Endothelial cell of umbilical vein (primary cell): ENCODE data around the gene MAPK8IP3. TPM values are rescaled to one million over a fixed set of nuclear protein-coding genes. Genes with fewer than 3 reads are reported as not detected.
"Not testable (repeated sequence)": the region's sequence is repeated elsewhere in the genome, so short reads cannot be mapped to it uniquely, and the experiment has no call there.

Experiments
- BruUV-seq: library from RNA; stranded (reverse); fragments of 400-500 nt; replicated peaks from 2 replicates; lab custom pipeline; 2021; lab: Mats Ljungman, UMichigan
- CTCF ChIA-PET: fragments of 300-600, 350-600 bp; sonication (Branson Sonifier 250); formaldehyde crosslinking; loops from one replicate; lab custom pipeline; 2021; ENCODE audit warnings: antibody characterized with exemption, inconsistent platforms; lab: Charles Lee
- POLR2A ChIA-PET: fragments of 300-600, 350-600 bp; sonication (Branson Sonifier 250); formaldehyde crosslinking; loops from one replicate; lab custom pipeline; 2021; ENCODE audit warnings: antibody characterized with exemption, inconsistent platforms; lab: Charles Lee
- DNase-seq: peaks from one replicate; pipeline ENCODE4 v3.0.0-alpha.2; 2011; ENCODE audit warnings: low read depth, low spot score
- FAIRE-seq: peaks from 2 replicates; lab custom pipeline; 2011; peaks lifted over from hg19 to GRCh38; lab: Jason Lieb, UNC
- H2AFZ ChIP-seq: 2 replicates; pipeline ENCODE4 v1.6.0; 2012; ENCODE audit warnings: low read depth, low read length, control low read depth, inconsistent platforms
- H3K27ac ChIP-seq: 2 replicates; pipeline ENCODE4 v1.5.1; 2011; ENCODE audit warnings: low read depth, mild to moderate bottlenecking, control low read depth, low read length, moderate library complexity; ENCODE audit not compliant: insufficient read depth
- H3K27me3 ChIP-seq, 2 experiments: 2 replicates each; pipeline versions ENCODE4 v1.6.0 to v1.6.1; 2011; ENCODE audit warnings: low read length in 2 of 2, mixed read lengths in 1 of 2; ENCODE audit not compliant: control insufficient read depth in 2 of 2, insufficient read depth in 2 of 2
- H3K36me3 ChIP-seq, 2 experiments: 2 replicates in 1 of 2; 3 replicates in 1 of 2; pipeline ENCODE4 v1.5.1; 2011; ENCODE audit warnings: low read length in 2 of 2, mild to moderate bottlenecking in 1 of 2, moderate library complexity in 1 of 2; ENCODE audit not compliant: control insufficient read depth in 2 of 2, insufficient read depth in 2 of 2; ENCODE audit errors: extremely low read depth in 1 of 2
- H3K4me1 ChIP-seq: 3 replicates; pipeline ENCODE4 v1.5.1; 2011; ENCODE audit warnings: mild to moderate bottlenecking, low read length; ENCODE audit not compliant: control insufficient read depth, insufficient read depth; ENCODE audit errors: extremely low read depth
- H3K4me2 ChIP-seq: 2 replicates; pipeline ENCODE4 v1.6.1; 2011; ENCODE audit warnings: low read length, control low read depth, mixed read lengths; ENCODE audit not compliant: insufficient read depth
- H3K4me3 ChIP-seq, 3 experiments: fragments of 200-600 bp in 1 of 3; sonication (generic), shearing (Covaris generic) in 1 of 3; replicated peaks in 1 of 3; 2 replicates each; pipeline ENCODE4 v1.5.1; 2011 to 2016; ENCODE audit warnings: control low read depth in 3 of 3, low read length in 3 of 3, mild to moderate bottlenecking in 2 of 3, inconsistent platforms in 1 of 3, low read depth in 1 of 3, moderate library complexity in 1 of 3; ENCODE audit not compliant: insufficient read depth in 1 of 3
- H3K79me2 ChIP-seq: 2 replicates; pipeline ENCODE4 v1.6.0; 2012; ENCODE audit warnings: low read length, inconsistent platforms; ENCODE audit not compliant: control insufficient read depth, insufficient read depth
- H3K9ac ChIP-seq: replicated peaks from 2 replicates; pipeline ENCODE3; 2011; ENCODE audit warnings: low read length, control low read depth; ENCODE audit not compliant: insufficient read depth; ENCODE audit errors: extremely low read depth
- H3K9me1 ChIP-seq: replicated peaks from 3 replicates; pipeline ENCODE4 v1.6.0; 2011; ENCODE audit warnings: mild to moderate bottlenecking, low read length; ENCODE audit not compliant: control insufficient read depth, insufficient read depth; ENCODE audit errors: extremely low read depth
- H3K9me3 ChIP-seq: replicated peaks from 2 replicates; pipeline ENCODE4 v1.5.1; 2012; ENCODE audit warnings: low read length, inconsistent platforms; ENCODE audit not compliant: control insufficient read depth, insufficient read depth
- H4K20me1 ChIP-seq: replicated peaks from 2 replicates; pipeline ENCODE3; 2011; ENCODE audit warnings: mild to moderate bottlenecking, low read length; ENCODE audit not compliant: control insufficient read depth, insufficient read depth; ENCODE audit errors: extremely low read depth
- CTCF ChIP-seq, 2 donors: IDR thresholded peaks; 1 replicate in 1 of 2; 2 replicates in 1 of 2; pipeline ENCODE4 v1.5.1; 2011; ENCODE audit warnings: low read length in 2 of 2, mild to moderate bottlenecking in 2 of 2, moderate library complexity in 2 of 2, control low read depth in 1 of 2, inconsistent platforms in 1 of 2, low read depth in 1 of 2; ENCODE audit not compliant: insufficient read depth in 1 of 2; ENCODE audit errors: extremely low read depth in 1 of 2
- EZH2 ChIP-seq: IDR thresholded peaks from 2 replicates; pipeline ENCODE4 v1.6.1; 2012; ENCODE audit warnings: borderline replicate concordance, low read depth, mild to moderate bottlenecking, moderate library complexity, low read length, inconsistent platforms; ENCODE audit not compliant: severe bottlenecking
- FOS ChIP-seq: IDR thresholded peaks from 2 replicates; pipeline ENCODE4 v1.6.1; 2011; ENCODE audit warnings: mild to moderate bottlenecking, low read length, moderate library complexity, borderline replicate concordance; ENCODE audit not compliant: insufficient read depth
- GATA2 ChIP-seq: IDR thresholded peaks from 2 replicates; pipeline ENCODE4 v1.7.0; 2011; ENCODE audit warnings: low read depth, mild to moderate bottlenecking, moderate library complexity, mixed read lengths, low read length; ENCODE audit not compliant: insufficient read length, insufficient read depth
- JUN ChIP-seq: IDR thresholded peaks from 2 replicates; pipeline ENCODE4 v1.6.1; 2011; ENCODE audit warnings: borderline replicate concordance, low read depth; ENCODE audit not compliant: insufficient read length, insufficient read depth
- MAX ChIP-seq: IDR thresholded peaks from 2 replicates; pipeline ENCODE4 v1.6.1; 2011; ENCODE audit not compliant: insufficient read depth, insufficient read length
- MYC ChIP-seq: IDR thresholded peaks from one replicate; pipeline ENCODE4 v1.6.1; 2011; ENCODE audit warnings: mild to moderate bottlenecking, low read depth, low read length
- POLR2A ChIP-seq: IDR thresholded peaks from 2 replicates; pipeline ENCODE4 v1.6.1; 2012; ENCODE audit warnings: low read depth, mild to moderate bottlenecking, control low read depth, low read length
- POLR2AphosphoS5 ChIP-seq: IDR thresholded peaks from 2 replicates; pipeline ENCODE4 v1.6.1; 2012; ENCODE audit warnings: low read depth, mild to moderate bottlenecking, control low read depth, low read length, moderate library complexity; ENCODE audit not compliant: insufficient read depth
- dilution Hi-C: fragments of 300-500 bp; cut with MboI; formaldehyde crosslinking; loops from one replicate; pipeline ENCODE4 v1.15.0; 2019; ENCODE audit warnings: low sequenced_read_pairs; ENCODE audit not compliant: extremely low pct_ligation_motif_present
- intact Hi-C: fragments of 100-400 bp; cut with micrococcal nuclease; formaldehyde crosslinking; loops from one replicate; pipeline ENCODE4 v1.10.0; 2022
- polyA plus RNA-seq, 4 experiments: library from polyadenylated mRNA; depleted of rRNA in 3 of 4; stranded (reverse) in 3 of 4; unstranded in 1 of 4; fragments of >200 nt; gene quantifications; 2 replicates each; pipeline versions ENCODE4 v1.2.1 to v1.2.3, GENCODE V29; 2011 to 2012; ENCODE audit warnings: missing spikeins in 1 of 4
- total RNA-seq: library from RNA; stranded (reverse); gene quantifications from 2 replicates; pipeline ENCODE4 v1.2.3, GENCODE V29; 2021

MAPK8IP3 gene
- total and polyA plus RNA-seq, 2 donors (not counting 3 experiments of a cell fraction or from before 2014, with no cell fraction given), result 40.7 to 92.2 TPM

DNA sequence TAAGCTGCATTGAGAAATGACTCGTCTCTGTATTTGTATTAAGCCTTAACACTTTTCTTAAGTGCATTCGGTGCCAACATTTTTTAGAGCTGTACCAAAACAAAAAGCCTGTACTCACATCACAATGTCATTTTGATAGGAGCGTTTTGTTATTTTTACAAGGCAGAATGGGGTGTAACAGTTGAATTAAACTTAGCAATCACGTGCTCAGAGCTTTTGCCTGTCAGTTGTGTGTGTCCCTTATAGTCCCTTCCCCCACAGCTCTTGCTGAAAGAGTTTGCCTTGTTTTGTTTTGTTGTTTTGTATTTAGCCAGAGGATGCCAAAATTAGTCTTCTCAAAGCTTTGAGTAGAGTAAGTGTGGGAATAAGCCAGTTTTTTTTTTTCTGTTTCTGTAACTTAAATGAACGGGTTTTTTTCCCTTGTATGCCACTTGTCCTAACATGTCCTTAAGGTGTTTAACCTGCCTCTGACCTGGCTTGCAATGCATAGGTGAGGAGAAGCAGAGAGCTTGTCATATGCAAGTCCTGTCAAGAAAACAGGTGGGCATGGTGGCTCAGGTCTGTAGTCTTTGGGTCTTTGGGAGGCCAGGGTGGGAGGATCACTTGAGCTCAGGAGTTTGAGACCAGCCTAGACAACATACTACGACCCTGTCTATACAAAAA lies 4.6 kb upstream of the MAPK8IP3 start:
- no peak for TF ChIP-seq CTCF (IDR thresholded peaks at IDR 0.05; ENCODE audit: extremely low read depth in 1 of 2, insufficient read depth in 1 of 2, low read depth in 1 of 2, low read length in 2 of 2)
- no peak for TF ChIP-seq MAX
- TF ChIP-seq POLR2AphosphoS5, result no peak
- TF ChIP-seq MYC, result no peak
- TF ChIP-seq GATA2, result no peak
- no peak for TF ChIP-seq FOS
- TF ChIP-seq JUN, result no peak
- TF ChIP-seq POLR2A, result no peak
- TF ChIP-seq EZH2, result no peak
- TSS peak; percentile 12 for BruUV-seq

GRCh38 chr16:1705324-1705687 lies 689 bp upstream of the MAPK8IP3 start:
- peak overlapping the region; percentile 72 for H3K27ac ChIP-seq
- FAIRE-seq, H3K36me3 ChIP-seq, H3K27me3 ChIP-seq, H3K9me1 ChIP-seq, BruUV-seq, H3K9me3 ChIP-seq, H4K20me1 ChIP-seq, DNase-seq, dilution Hi-C loops: not testable (repeated sequence)
- peak overlapping the region; percentile 49 for H2AFZ ChIP-seq
- ChIA-PET POLR2A (interaction anchor here (0.6 to 1.1 kb wide), 4 partner anchors 8 to 162 kb away, joined by 3 to 6 read pairs (median 4); no protein-coding TSS in a partner anchor), CTCF (interaction anchor here (0.6 to 4.2 kb wide), 26 partner anchors 10 to 285 kb away, joined by 3 to 52 read pairs (median 4); partner anchors contain the start of genes CRAMP1, EME2, IFT140 and JPT2)
- peak overlapping the region; percentile 39 to 82 (median 57) for H3K4me3 ChIP-seq
- intact Hi-C loops, result loop anchor here (1.0 to 10.0 kb wide), 4 partner anchors 27 to 328 kb away; partner anchors contain the start of genes JPT2, TELO2 and UQCC4
- peak overlapping the region; percentile 79 for H3K9ac ChIP-seq
- peaks cover 12% of the 10 kb centered on the region for H3K4me1 ChIP-seq
- peaks cover 37% of the 10 kb centered on the region for H3K79me2 ChIP-seq
- peak overlapping the region; percentile 70 for H3K4me2 ChIP-seq

More for the DNA sequence above, 4.6 kb upstream of the MAPK8IP3 start:
- FAIRE-seq (no peak), DNase-seq (no peak)
- dilution Hi-C loops (no loop called here), intact Hi-C loops (loop anchor here (10.0 kb wide), 1 partner anchor 277 kb away; the partner anchor contains the start of gene UQCC4)
- Histone ChIP-seq H3K9ac (no peak overlapping the region), H3K79me2 (peaks cover 2% of the 10 kb centered on the region), H3K36me3 (peaks cover 11 to 15% of the 10 kb centered on the region in 2 experiments), H3K4me3 (no peak overlapping the region), H4K20me1 (no peaks in the 10 kb centered on the region), H3K9me3 (no peaks in the 10 kb centered on the region), H3K27me3 (no peaks in the 10 kb centered on the region), H2AFZ (no peak overlapping the region), H3K27ac (no peak overlapping the region), H3K4me2 (no peak overlapping the region), H3K4me1 (peaks cover 4% of the 10 kb centered on the region), H3K9me1 (no peaks in the 10 kb centered on the region)
- CTCF ChIA-PET, result interaction anchor here (1.4 to 1.7 kb wide), 2 partner anchors 10 to 22 kb away, joined by 4 to 9 read pairs; no protein-coding TSS in a partner anchor
- POLR2A ChIA-PET, result no interaction called here
